HEK293 (cell line): ENCODE results near the gene CZIB.

Experiments
- CTCF ChIP-seq: fragments of 450-650 bp; formaldehyde crosslinking; IDR thresholded peaks from 2 replicates; pipeline ENCODE4 v1.5.1; 2016; ENCODE audit warnings: missing biosample characterization, missing genetic modification characterization
- PATZ1 ChIP-seq: fragments of 450-650 bp; formaldehyde crosslinking; IDR thresholded peaks from 2 replicates; pipeline ENCODE4 v1.5.1; 2016; ENCODE audit warnings: missing biosample characterization, missing genetic modification characterization
- PBX3 ChIP-seq: sonication (generic); formaldehyde crosslinking; IDR thresholded peaks from 2 replicates; pipeline ENCODE4 v1.8.1; 2022; ENCODE audit warnings: mild to moderate bottlenecking, moderate library complexity, missing genetic modification reagents
- ZNF138 ChIP-seq: fragments of 450-650 bp; formaldehyde crosslinking; IDR thresholded peaks from 2 replicates; pipeline ENCODE4 v1.5.1; 2016; ENCODE audit warnings: missing biosample characterization, missing genetic modification characterization, borderline replicate concordance
- ZNF248 ChIP-seq: fragments of 450-650 bp; formaldehyde crosslinking; IDR thresholded peaks from 2 replicates; pipeline ENCODE4 v1.5.1; 2017; ENCODE audit warnings: missing biosample characterization, missing genetic modification characterization
- ZNF274 ChIP-seq, 2 experiments: fragments of 200-500 bp in 1 of 2; fragments of 450-650 bp in 1 of 2; sonication (Bioruptor generic) in 1 of 2; formaldehyde crosslinking in 1 of 2; IDR thresholded peaks; 2 replicates each; pipeline versions ENCODE4 v1.5.1 to v1.6.1; 2014 to 2016; ENCODE audit warnings: borderline replicate concordance in 1 of 2, inconsistent platforms in 1 of 2, low read length in 1 of 2, missing biosample characterization in 1 of 2, missing genetic modification characterization in 1 of 2
- ZNF501 ChIP-seq: fragments of 450-650 bp; formaldehyde crosslinking; IDR thresholded peaks from 2 replicates; pipeline ENCODE4 v1.5.1; 2016; ENCODE audit warnings: missing biosample characterization, missing genetic modification characterization
- ZNF664 ChIP-seq: fragments of 450-650 bp; formaldehyde crosslinking; IDR thresholded peaks from 2 replicates; pipeline ENCODE4 v1.5.1; 2016; ENCODE audit warnings: missing biosample characterization, missing genetic modification characterization
- ZNF704 ChIP-seq: fragments of 450-650 bp; formaldehyde crosslinking; IDR thresholded peaks from 2 replicates; pipeline ENCODE4 v1.5.1; 2016; ENCODE audit warnings: missing biosample characterization, missing genetic modification characterization
- TF ChIP-seq, protein P1 (sequence below): fragments of 450-650 bp; IDR thresholded peaks from 2 replicates; pipeline ENCODE4 v1.5.1; 2018; ENCODE audit warnings: missing biosample characterization, missing genetic modification characterization
- TF ChIP-seq, protein P2 (sequence below): fragments of 450-650 bp; formaldehyde crosslinking; IDR thresholded peaks from 2 replicates; pipeline ENCODE4 v1.5.1; 2016; ENCODE audit warnings: missing biosample characterization, missing genetic modification characterization, low read depth
- TF ChIP-seq, protein P3 (sequence below): fragments of 450-650 bp; formaldehyde crosslinking; IDR thresholded peaks from 2 replicates; pipeline ENCODE4 v1.5.1; 2016; ENCODE audit warnings: missing biosample characterization, missing genetic modification characterization

- TF ChIP-seq CTCF (tag by site-specific recombination), result no peak
- TF ChIP-seq, protein P1, sequence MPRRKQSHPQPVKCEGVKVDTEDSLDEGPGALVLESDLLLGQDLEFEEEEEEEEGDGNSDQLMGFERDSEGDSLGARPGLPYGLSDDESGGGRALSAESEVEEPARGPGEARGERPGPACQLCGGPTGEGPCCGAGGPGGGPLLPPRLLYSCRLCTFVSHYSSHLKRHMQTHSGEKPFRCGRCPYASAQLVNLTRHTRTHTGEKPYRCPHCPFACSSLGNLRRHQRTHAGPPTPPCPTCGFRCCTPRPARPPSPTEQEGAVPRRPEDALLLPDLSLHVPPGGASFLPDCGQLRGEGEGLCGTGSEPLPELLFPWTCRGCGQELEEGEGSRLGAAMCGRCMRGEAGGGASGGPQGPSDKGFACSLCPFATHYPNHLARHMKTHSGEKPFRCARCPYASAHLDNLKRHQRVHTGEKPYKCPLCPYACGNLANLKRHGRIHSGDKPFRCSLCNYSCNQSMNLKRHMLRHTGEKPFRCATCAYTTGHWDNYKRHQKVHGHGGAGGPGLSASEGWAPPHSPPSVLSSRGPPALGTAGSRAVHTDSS, result no peak
- TF ChIP-seq ZNF138 (tag by site-specific recombination), result no peak
- TF ChIP-seq ZNF248 (tag by site-specific recombination), result no peak
- TF ChIP-seq ZNF704 (tag by site-specific recombination), result no peak
- TF ChIP-seq, protein P2, sequence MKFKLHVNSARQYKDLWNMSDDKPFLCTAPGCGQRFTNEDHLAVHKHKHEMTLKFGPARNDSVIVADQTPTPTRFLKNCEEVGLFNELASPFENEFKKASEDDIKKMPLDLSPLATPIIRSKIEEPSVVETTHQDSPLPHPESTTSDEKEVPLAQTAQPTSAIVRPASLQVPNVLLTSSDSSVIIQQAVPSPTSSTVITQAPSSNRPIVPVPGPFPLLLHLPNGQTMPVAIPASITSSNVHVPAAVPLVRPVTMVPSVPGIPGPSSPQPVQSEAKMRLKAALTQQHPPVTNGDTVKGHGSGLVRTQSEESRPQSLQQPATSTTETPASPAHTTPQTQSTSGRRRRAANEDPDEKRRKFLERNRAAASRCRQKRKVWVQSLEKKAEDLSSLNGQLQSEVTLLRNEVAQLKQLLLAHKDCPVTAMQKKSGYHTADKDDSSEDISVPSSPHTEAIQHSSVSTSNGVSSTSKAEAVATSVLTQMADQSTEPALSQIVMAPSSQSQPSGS (tag by site-specific recombination), result no peak
- TF ChIP-seq PBX3, result no peak
- TF ChIP-seq, protein P3, sequence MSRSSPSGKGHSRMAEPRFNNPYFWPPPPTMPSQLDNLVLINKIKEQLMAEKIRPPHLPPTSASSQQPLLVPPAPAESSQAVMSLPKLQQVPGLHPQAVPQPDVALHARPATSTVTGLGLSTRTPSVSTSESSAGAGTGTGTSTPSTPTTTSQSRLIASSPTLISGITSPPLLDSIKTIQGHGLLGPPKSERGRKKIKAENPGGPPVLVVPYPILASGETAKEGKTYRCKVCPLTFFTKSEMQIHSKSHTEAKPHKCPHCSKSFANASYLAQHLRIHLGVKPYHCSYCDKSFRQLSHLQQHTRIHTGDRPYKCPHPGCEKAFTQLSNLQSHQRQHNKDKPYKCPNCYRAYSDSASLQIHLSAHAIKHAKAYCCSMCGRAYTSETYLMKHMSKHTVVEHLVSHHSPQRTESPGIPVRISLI (tag by site-specific recombination), result no peak
- TF ChIP-seq ZNF501, result no peak
- TF ChIP-seq ZNF664, result no peak
- no peak for TF ChIP-seq ZNF274 (IDR thresholded peaks at IDR 0.05; ENCODE audit: low read length)
- no peak for TF ChIP-seq ZNF274 (tag by site-specific recombination; IDR thresholded peaks at IDR 0.05; ENCODE audit: borderline replicate concordance)
- no peak for TF ChIP-seq PATZ1 (tag by site-specific recombination)
Measured at GRCh38 chr1:53186533-53186932, 33.9 kb downstream of the CZIB start.
